Thyroid gland (tissue), 4 donors: Measurements from ENCODE around the gene GAS2L1.

Source experiments
- CTCF ChIP-seq, 6 experiments: fragments of 200-600 bp in 3 of 6; fragments of 450-650 bp in 3 of 6; sonication (generic) in 3 of 6; IDR thresholded peaks; one replicate each; pipeline ENCODE4 v1.5.1; 2016 to 2019; ENCODE audit warnings: antibody characterized with exemption in 6 of 6, mild to moderate bottlenecking in 2 of 6, inconsistent platforms in 1 of 6, moderate library complexity in 1 of 6
- POLR2A ChIP-seq, 2 donors: fragments of 450-650 bp; IDR thresholded peaks; one replicate each; pipeline ENCODE4 v1.6.1; 2017; ENCODE audit warnings: antibody characterized with exemption in 2 of 2, mild to moderate bottlenecking in 2 of 2, moderate library complexity in 1 of 2

GRCh38 chr22:29300807-29301601 lies 5.4 kb upstream of the GAS2L1 start:
- no peak for TF ChIP-seq CTCF (IDR thresholded peaks at IDR 0.05)
- TF ChIP-seq POLR2A (IDR thresholded peaks at IDR 0.05): no peak
